Fibroblast of lung (primary cell): Measurements from ENCODE around the gene NT5DC1.
A peak's percentile ranks its signal among the peaks of the same experiment; 100 is the strongest.

ENCODE experiments used
- CTCF ChIP-seq, 2 donors: IDR thresholded peaks in 1 of 2; conservative IDR thresholded peaks in 1 of 2; 1 replicate in 1 of 2; 2 replicates in 1 of 2; pipeline ENCODE4 v1.5.1; 2011 to 2012; ENCODE audit warnings: low read length in 2 of 2, control low read depth in 1 of 2, inconsistent platforms in 1 of 2, low read depth in 1 of 2, mild to moderate bottlenecking in 1 of 2
- EZH2 ChIP-seq: IDR thresholded peaks from 2 replicates; pipeline ENCODE4 v1.5.1; 2012; ENCODE audit warnings: low read length, control low read depth, mild to moderate bottlenecking; ENCODE audit errors: missing control alignments

GRCh38 chr6:116217069-116217468, 116.4 kb downstream of the NT5DC1 start:
- TF ChIP-seq CTCF (conservative IDR thresholded peaks at IDR 0.05 in 1 of 2, IDR thresholded peaks at IDR 0.05 in 1 of 2; ENCODE audit: low read depth in 1 of 2, low read length in 2 of 2) (peak; percentile 24 to 54), EZH2 (no peak)
